GM12878 (cell line): ENCODE data around the gene SDK2. TPM values are rescaled to one million over a fixed set of nuclear protein-coding genes. Genes with fewer than 3 reads are reported as not detected.

Source experiments
- ATAC-seq: fragments of 200-7000 bp; cut with Tn5 transposase; 3 replicates; pipeline ENCODE4 v1.9.1; 2020; ENCODE audit warnings: mild to moderate bottlenecking, moderate library complexity
- BruUV-seq: library from RNA; stranded (reverse); fragments of 400-500 nt; replicated peaks from 2 replicates; lab custom pipeline; 2021; lab: Mats Ljungman, UMichigan
- CTCF ChIA-PET: fragments of 300-600 bp; sonication (Branson Sonifier 250); formaldehyde crosslinking; extraction: SDS; loops from one replicate; lab custom pipeline; 2021; ENCODE audit warnings: inconsistent platforms; lab: Yijun Ruan, JAX
- POLR2A ChIA-PET: fragments of 350-600 bp; formaldehyde crosslinking; extraction: SDS; loops from one replicate; lab custom pipeline; 2021; ENCODE audit warnings: inconsistent platforms; lab: Charles Lee
- RAD21 ChIA-PET: fragments of 300-600 bp; sonication (Branson Sonifier 250); formaldehyde crosslinking; loops from one replicate; lab custom pipeline; 2023; ENCODE audit warnings: antibody characterized with exemption; ENCODE audit not compliant: unreplicated experiment; lab: Charles Lee
- SMC1A ChIA-PET: fragments of 300-600 bp; sonication (Branson Sonifier 250); formaldehyde crosslinking; loops from one replicate; lab custom pipeline; 2023; ENCODE audit not compliant: unreplicated experiment, uncharacterized antibody; lab: Charles Lee
- DNase-seq: peaks from one replicate; pipeline ENCODE4 v3.0.0-alpha.2; 2011; ENCODE audit warnings: low read depth, low spot score
- FAIRE-seq: peaks from 3 replicates; lab custom pipeline; 2011; peaks lifted over from hg19 to GRCh38; lab: Jason Lieb, UNC
- H2AFZ ChIP-seq: 2 replicates; pipeline ENCODE4 v1.6.0; 2011; ENCODE audit warnings: low read depth, low read length, control low read depth; ENCODE audit not compliant: control insufficient read depth
- H3K27ac ChIP-seq: 2 replicates; pipeline ENCODE4 v1.5.1; 2011; ENCODE audit warnings: control low read depth; ENCODE audit not compliant: control insufficient read depth, insufficient read depth
- H3K27me3 ChIP-seq, 2 experiments: replicated peaks in 1 of 2; 2 replicates each; pipeline versions ENCODE4 v1.6.0 to v1.6.1; 2011; ENCODE audit warnings: low read length in 1 of 2; ENCODE audit not compliant: control insufficient read depth in 2 of 2, insufficient read depth in 2 of 2
- H3K36me3 ChIP-seq, 2 experiments: 2 replicates each; pipeline ENCODE4 v1.5.1; 2011; ENCODE audit warnings: low read length in 1 of 2; ENCODE audit not compliant: control insufficient read depth in 2 of 2, insufficient read depth in 2 of 2
- H3K4me1 ChIP-seq: 2 replicates; pipeline ENCODE4 v1.6.1; 2011; ENCODE audit warnings: mild to moderate bottlenecking, low read length, moderate library complexity, mixed read lengths; ENCODE audit not compliant: control insufficient read depth, insufficient read depth
- H3K4me2 ChIP-seq: 2 replicates; pipeline ENCODE4 v1.6.0; 2011; ENCODE audit warnings: control low read depth; ENCODE audit not compliant: control insufficient read depth, insufficient read depth
- H3K4me3 ChIP-seq: fragments of 200-600 bp; sonication (generic); 2 replicates; pipeline ENCODE4 v1.5.1; 2016
- H3K79me2 ChIP-seq: 2 replicates; pipeline ENCODE4 v1.6.0; 2011; ENCODE audit warnings: low read length; ENCODE audit not compliant: control insufficient read depth, insufficient read depth
- H3K9ac ChIP-seq: 2 replicates; pipeline ENCODE4 v1.8.0; 2011; ENCODE audit warnings: low read length, control low read depth, mixed read lengths; ENCODE audit not compliant: control insufficient read depth, insufficient read depth
- H3K9me3 ChIP-seq: replicated peaks from 3 replicates; pipeline ENCODE4 v1.5.1; 2011; ENCODE audit warnings: mild to moderate bottlenecking, low read length; ENCODE audit not compliant: control insufficient read depth, insufficient read depth
- H4K20me1 ChIP-seq: 2 replicates; pipeline ENCODE4 v1.6.0; 2011; ENCODE audit not compliant: control insufficient read depth, insufficient read depth
- BMI1 ChIP-seq: fragments of 450-650 bp; IDR thresholded peaks from 2 replicates; pipeline ENCODE4 v1.6.1; 2016; ENCODE audit warnings: mild to moderate bottlenecking, moderate library complexity, borderline replicate concordance
- ELK1 ChIP-seq: IDR thresholded peaks from 2 replicates; pipeline ENCODE4 v1.6.1; 2012; ENCODE audit warnings: low read depth, low read length, improper control_type of control experiment
- HDAC2 ChIP-seq: fragments of 200-600 bp; sonication (generic); IDR thresholded peaks from 2 replicates; pipeline ENCODE4 v1.6.1; 2017
- MXI1 ChIP-seq: fragments of 150-350 bp; IDR thresholded peaks from 2 replicates; pipeline ENCODE4 v1.6.1; 2011; ENCODE audit warnings: low read depth, mild to moderate bottlenecking, inconsistent platforms, low read length, improper control_type of control experiment
- MYB ChIP-seq: fragments of 150-350 bp; IDR thresholded peaks from 2 replicates; pipeline ENCODE4 v1.6.1; 2014; ENCODE audit warnings: mild to moderate bottlenecking, low read depth, low read length, borderline replicate concordance
- NR2C2 ChIP-seq: IDR thresholded peaks from 2 replicates; pipeline ENCODE4 v1.6.1; 2011; ENCODE audit warnings: borderline replicate concordance, low read depth; ENCODE audit not compliant: control insufficient read depth, insufficient read length
- PML ChIP-seq: IDR thresholded peaks from 2 replicates; pipeline ENCODE4 v1.6.1; 2012; ENCODE audit warnings: low read length, inconsistent platforms
- SP1 ChIP-seq: IDR thresholded peaks from one replicate; pipeline ENCODE4 v1.6.1; 2011; ENCODE audit warnings: low read depth, low read length
- TBL1XR1 ChIP-seq: IDR thresholded peaks from 2 replicates; pipeline ENCODE4 v1.6.1; 2012; ENCODE audit warnings: low read depth, low read length, improper control_type of control experiment
- WRNIP1 ChIP-seq: IDR thresholded peaks from 2 replicates; pipeline ENCODE4 v1.6.1; 2011; ENCODE audit warnings: low read depth, low read length, improper control_type of control experiment, borderline replicate concordance
- ZNF217 ChIP-seq: fragments of 450-650 bp; IDR thresholded peaks from 2 replicates; pipeline ENCODE4 v1.6.1; 2017; ENCODE audit warnings: antibody characterized with exemption, mild to moderate bottlenecking
- WGBS: methylation state at CpG from one replicate; pipeline ENCODE4 v1.1.6; 2016; ENCODE audit warnings: low lambda C conversion rate; ENCODE audit not compliant: insufficient replicate concordance, insufficient coverage; ENCODE audit errors: missing lambda C conversion rate; 5-methylcytosine and 5-hydroxymethylcytosine counted together
- in situ Hi-C: fragments of 300-500 bp; cut with MboI; formaldehyde crosslinking; loops from 9 replicates; pipeline ENCODE4 v1.14.3; 2018; ENCODE audit warnings: mixed read lengths
- intact Hi-C: fragments of 100-400 bp; cut with micrococcal nuclease; formaldehyde crosslinking; loops from one replicate; pipeline ENCODE4 v1.14.2; 2022; ENCODE audit not compliant: unreplicated experiment
- polyA plus RNA-seq, 11 experiments: library from polyadenylated mRNA; depleted of rRNA in 4 of 11; unstranded in 6 of 11; stranded (reverse) in 5 of 11; fragments of >200 nt; fragmentation: Nextera tagmentation in 4 of 11; fragmentation: Illumina TruSeq in 1 of 11; extraction: Ambion mirVana in 4 of 11; extraction: Trizol in 1 of 11; gene quantifications; 1 replicate in 1 of 11; 2 replicates in 10 of 11; pipeline versions ENCODE4 v1.2.1 to v1.2.3, GENCODE V29; 2011 to 2016; ENCODE audit warnings: inconsistent platforms in 2 of 11, missing spikeins in 2 of 11, low read depth in 1 of 11
- total RNA-seq, 4 experiments: library from RNA; depleted of rRNA in 3 of 4; stranded (reverse); fragments of >200 nt in 3 of 4; fragmentation: Illumina TruSeq in 1 of 4; extraction: Trizol in 1 of 4; gene quantifications; 2 replicates each; pipeline versions ENCODE4 v1.2.1 to v1.2.3, GENCODE V29; 2013 to 2021

Gene SDK2
- total and polyA plus RNA-seq, 10 of the 15 experiments (the other 5 are each of a cell fraction or from before 2014, with no cell fraction given): 0.03 to 0.08 (median 0.03) TPM; not detected in 7

GRCh38 chr17:73439597-73439996 lies 204.6 kb downstream of the SDK2 start:
- no peaks in the 10 kb centered on the region for H3K4me1 ChIP-seq
- intact Hi-C loops (no loop called here), in situ Hi-C loops (loop anchor here (5.0 to 10.0 kb wide), 2 partner anchors 268 to 735 kb away; no protein-coding TSS in a partner anchor)
- no peaks in the 10 kb centered on the region for H3K27me3 ChIP-seq
- no peak overlapping the region for H2AFZ ChIP-seq
- H3K27ac ChIP-seq: no peak overlapping the region
- H3K9me3 ChIP-seq: no peaks in the 10 kb centered on the region; the same call in 1 of the 3 replicates
- ATAC-seq (no peak), FAIRE-seq (no peak), DNase-seq (no peak)
- no TSS peak for BruUV-seq
- RAD21 ChIA-PET: no interaction called here
- POLR2A ChIA-PET: no interaction called here
- CTCF ChIA-PET: no interaction called here
- no peaks in the 10 kb centered on the region for H3K36me3 ChIP-seq
- H3K4me3 ChIP-seq: no peak overlapping the region
- no peak overlapping the region for H3K9ac ChIP-seq
- WGBS: 59% methylated on average over 7 of the region's 7 CpGs
- H4K20me1 ChIP-seq: no peaks in the 10 kb centered on the region
- H3K79me2 ChIP-seq: no peaks in the 10 kb centered on the region
- H3K4me2 ChIP-seq: no peak overlapping the region
- SMC1A ChIA-PET: no interaction called here
- no peak for TF ChIP-seq NR2C2
- no peak for TF ChIP-seq HDAC2
- TF ChIP-seq SP1: no peak
- TF ChIP-seq BMI1: no peak
- TF ChIP-seq MXI1: no peak
- TF ChIP-seq TBL1XR1: no peak
- no peak for TF ChIP-seq WRNIP1
- TF ChIP-seq ZNF217: no peak
- no peak for TF ChIP-seq MYB

GRCh38 chr17:73437826-73438225 lies 206.4 kb downstream of the SDK2 start:
- no peak for FAIRE-seq
- Histone ChIP-seq H3K4me1 (no peaks in the 10 kb centered on the region), H3K4me2 (no peak overlapping the region), H3K9me3 (no peaks in the 10 kb centered on the region; the same call in 1 of the 3 replicates), H3K9ac (no peak overlapping the region)
- intact Hi-C loops: no loop called here
- POLR2A ChIA-PET: no interaction called here
- in situ Hi-C loops: loop anchor here (5.0 to 10.0 kb wide), 2 partner anchors 269 to 737 kb away; no protein-coding TSS in a partner anchor
- BruUV-seq: no TSS peak
- TF ChIP-seq PML (no peak), ELK1 (no peak)
- TF ChIP-seq, all 136 proteins: peak for 0
- no peak overlapping the region for H3K4me3 ChIP-seq
- ChIA-PET CTCF (interaction anchor here (1.0 to 1.6 kb wide), 2 partner anchors 7 to 10 kb away, joined by 3 to 6 read pairs; no protein-coding TSS in a partner anchor), RAD21 (no interaction called here), SMC1A (no interaction called here)
- no peak for DNase-seq
- H3K27ac ChIP-seq: no peak overlapping the region
- H2AFZ ChIP-seq: no peak overlapping the region
- no peaks in the 10 kb centered on the region for H3K79me2 ChIP-seq
- H4K20me1 ChIP-seq: no peaks in the 10 kb centered on the region
- no peaks in the 10 kb centered on the region for H3K27me3 ChIP-seq
- no peak for ATAC-seq
- H3K36me3 ChIP-seq: no peaks in the 10 kb centered on the region
- WGBS: 29% methylated on average over 16 of the region's 16 CpGs
